Measurements from ENCODE around the gene SDHD.
"Not testable (repeated sequence)": the region's sequence is repeated elsewhere in the genome, so short reads cannot be mapped to it uniquely, and the experiment has no call there.

GRCh38 chr11:112095302-112095701 is 8.6 kb downstream of the SDHD start:
- not testable (repeated sequence) for TF ChIP-seq POLR2A (IDR thresholded peaks at IDR 0.05; ENCODE audit: low read length); GATA1 (IDR thresholded peaks at IDR 0.05; ENCODE audit: low read depth, low read length)

Measured in erythroblast (primary cell).